ENCODE data around the gene CYP11A1.

Gene CYP11A1

GRCh38 chr15:74376226-74376625 is 8.8 kb upstream of the CYP11A1 start:
- Histone ChIP-seq H3K4me1 (no peaks in the 10 kb centered on the region), H3K9me3 (ENCODE audit: control insufficient read depth, low read length) (no peaks in the 10 kb centered on the region), H3K79me2 (no peaks in the 10 kb centered on the region), H3K27ac (no peak overlapping the region), H3K27me3 (ENCODE audit: control insufficient read depth, insufficient read depth, low read length) (no peaks in the 10 kb centered on the region), H3K4me2 (ENCODE audit: low read length) (no peak overlapping the region), H3K36me3 (ENCODE audit: control insufficient read depth, insufficient read depth, low read length) (no peaks in the 10 kb centered on the region), H3K4me3 (ENCODE audit: low read depth, low read length) (no peak overlapping the region), H2AFZ (no peak overlapping the region), H3K9ac (no peak overlapping the region)
- no peak for TF ChIP-seq CTCF (IDR thresholded peaks at IDR 0.05)

- no peaks in the 10 kb centered on the region for H3K9me3 ChIP-seq (ENCODE audit: control insufficient read depth, low read length)
- peak overlapping the region; percentile 87 for H2AFZ ChIP-seq
- TF ChIP-seq CTCF (IDR thresholded peaks at IDR 0.05): peak; percentile 72
- no peaks in the 10 kb centered on the region for H3K4me1 ChIP-seq
- no peak overlapping the region for H3K9ac ChIP-seq
- no peaks in the 10 kb centered on the region for H3K79me2 ChIP-seq
- H3K4me2 ChIP-seq (ENCODE audit: low read length): peak overlapping the region; percentile 97
- H3K4me3 ChIP-seq (ENCODE audit: low read depth, low read length): no peak overlapping the region
- no peaks in the 10 kb centered on the region for H3K36me3 ChIP-seq (ENCODE audit: control insufficient read depth, insufficient read depth, low read length)
- no peak overlapping the region for H3K27ac ChIP-seq
- no peaks in the 10 kb centered on the region for H3K27me3 ChIP-seq (ENCODE audit: control insufficient read depth, insufficient read depth, low read length)
Measured at GRCh38 chr15:74375303-74375693, 7.9 kb upstream of the CYP11A1 start.

- Histone ChIP-seq H3K4me1 (no peaks in the 10 kb centered on the region), H3K9ac (no peak overlapping the region), H3K27ac (no peak overlapping the region), H2AFZ (peak overlapping the region; percentile 87), H3K36me3 (ENCODE audit: control insufficient read depth, insufficient read depth, low read length) (no peaks in the 10 kb centered on the region), H3K9me3 (ENCODE audit: control insufficient read depth, low read length) (no peaks in the 10 kb centered on the region), H3K4me2 (ENCODE audit: low read length) (peak overlapping the region; percentile 97), H3K4me3 (ENCODE audit: low read depth, low read length) (peak overlapping the region; percentile 56), H3K27me3 (ENCODE audit: control insufficient read depth, insufficient read depth, low read length) (no peaks in the 10 kb centered on the region), H3K79me2 (no peaks in the 10 kb centered on the region)
- TF ChIP-seq CTCF (IDR thresholded peaks at IDR 0.05): no peak
Measured at GRCh38 chr15:74374648-74375302, 7.3 kb upstream of the CYP11A1 start.

- peak; percentile 72 for TF ChIP-seq CTCF (IDR thresholded peaks at IDR 0.05)
- H3K4me3 ChIP-seq (ENCODE audit: low read depth, low read length): peak overlapping the region; percentile 56
- peak overlapping the region; percentile 87 for H2AFZ ChIP-seq
- H3K9ac ChIP-seq: peak overlapping the region; percentile 19
- H3K36me3 ChIP-seq (ENCODE audit: control insufficient read depth, insufficient read depth, low read length): no peaks in the 10 kb centered on the region
- H3K4me2 ChIP-seq (ENCODE audit: low read length): peak overlapping the region; percentile 97
- H3K4me1 ChIP-seq: no peaks in the 10 kb centered on the region
- no peak overlapping the region for H3K27ac ChIP-seq
- no peaks in the 10 kb centered on the region for H3K79me2 ChIP-seq
- no peaks in the 10 kb centered on the region for H3K27me3 ChIP-seq (ENCODE audit: control insufficient read depth, insufficient read depth, low read length)
- no peaks in the 10 kb centered on the region for H3K9me3 ChIP-seq (ENCODE audit: control insufficient read depth, low read length)
Measured at GRCh38 chr15:74373731-74374647, 6.5 kb upstream of the CYP11A1 start.
